GM19238 (cell line): ENCODE data around the gene KCNF1.
A peak's percentile ranks its signal among the peaks of the same experiment; 100 is the strongest.

ENCODE experiments used
- DNase-seq: peaks from one replicate; pipeline ENCODE4 v3.0.0; 2011; ENCODE audit warnings: low spot score; ENCODE audit not compliant: insufficient read length

KCNF1 gene, protein sequence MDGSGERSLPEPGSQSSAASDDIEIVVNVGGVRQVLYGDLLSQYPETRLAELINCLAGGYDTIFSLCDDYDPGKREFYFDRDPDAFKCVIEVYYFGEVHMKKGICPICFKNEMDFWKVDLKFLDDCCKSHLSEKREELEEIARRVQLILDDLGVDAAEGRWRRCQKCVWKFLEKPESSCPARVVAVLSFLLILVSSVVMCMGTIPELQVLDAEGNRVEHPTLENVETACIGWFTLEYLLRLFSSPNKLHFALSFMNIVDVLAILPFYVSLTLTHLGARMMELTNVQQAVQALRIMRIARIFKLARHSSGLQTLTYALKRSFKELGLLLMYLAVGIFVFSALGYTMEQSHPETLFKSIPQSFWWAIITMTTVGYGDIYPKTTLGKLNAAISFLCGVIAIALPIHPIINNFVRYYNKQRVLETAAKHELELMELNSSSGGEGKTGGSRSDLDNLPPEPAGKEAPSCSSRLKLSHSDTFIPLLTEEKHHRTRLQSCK

DNA sequence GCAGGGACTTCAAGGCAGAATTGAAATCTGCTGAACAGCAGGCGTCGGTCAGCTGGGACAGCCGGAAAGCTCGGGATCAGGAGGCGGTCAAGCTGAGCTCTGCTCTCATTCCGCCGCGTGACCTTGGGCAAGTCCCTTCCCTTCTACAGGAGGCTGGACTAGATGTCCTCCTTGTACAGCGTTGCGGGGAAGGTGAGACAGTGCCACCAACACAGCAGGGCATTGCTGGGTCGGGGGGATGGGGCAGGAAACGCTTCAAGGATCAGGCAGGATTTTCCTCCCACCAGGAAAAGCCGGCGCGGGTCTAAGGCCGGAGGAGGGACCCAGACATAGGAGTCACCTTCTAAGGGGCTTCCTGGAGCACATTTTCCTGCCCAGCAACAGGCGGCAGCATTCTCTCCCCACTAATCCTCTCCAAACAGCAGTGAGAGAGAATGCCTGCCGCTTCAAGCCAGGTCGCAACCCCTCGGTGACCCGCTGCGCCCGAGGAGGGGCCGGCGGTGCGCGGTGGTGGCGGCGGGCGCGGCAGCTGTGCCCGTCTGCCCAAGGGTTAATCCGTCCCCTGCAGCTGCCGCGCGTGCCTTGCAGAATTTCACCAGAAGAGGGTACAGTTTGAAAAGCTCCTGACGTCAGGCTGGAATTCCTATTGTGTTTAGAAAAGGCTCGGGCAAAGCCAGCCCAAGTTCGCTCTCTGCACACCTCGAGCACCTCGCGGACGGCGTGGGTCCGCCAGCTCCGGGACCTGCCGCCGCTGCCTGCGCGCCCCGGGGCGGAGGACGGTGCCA lies at the start of gene KCNF1:
Gene KCNF1 (plus strand): TSS at position 644 of the 785 bp plus-strand sequence. CDS start 493 bp downstream, outside the sequence.
- DNase-seq, result no peak

DNA sequence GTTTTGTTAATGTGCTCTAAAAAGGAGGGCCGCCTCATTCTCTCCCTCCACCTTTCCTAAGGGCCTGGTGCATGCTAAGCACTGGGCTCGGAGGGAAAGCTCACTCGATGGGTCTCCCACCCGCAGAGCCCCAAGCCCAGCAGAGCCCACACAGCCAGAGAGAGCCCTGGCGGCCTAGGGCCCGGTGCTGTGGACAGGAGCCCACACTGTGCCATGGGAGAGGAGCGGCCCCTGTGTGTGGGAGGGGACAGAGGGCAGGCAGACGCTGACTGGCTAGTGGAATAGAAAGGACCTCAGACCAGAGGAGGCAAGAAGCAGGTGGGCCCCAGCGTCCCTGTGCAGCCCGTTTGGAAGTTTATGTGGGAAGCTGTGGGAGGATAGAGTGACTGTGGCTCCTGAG lies 49.4 kb upstream of the KCNF1 start:
- DNase-seq, result no peak

DNA sequence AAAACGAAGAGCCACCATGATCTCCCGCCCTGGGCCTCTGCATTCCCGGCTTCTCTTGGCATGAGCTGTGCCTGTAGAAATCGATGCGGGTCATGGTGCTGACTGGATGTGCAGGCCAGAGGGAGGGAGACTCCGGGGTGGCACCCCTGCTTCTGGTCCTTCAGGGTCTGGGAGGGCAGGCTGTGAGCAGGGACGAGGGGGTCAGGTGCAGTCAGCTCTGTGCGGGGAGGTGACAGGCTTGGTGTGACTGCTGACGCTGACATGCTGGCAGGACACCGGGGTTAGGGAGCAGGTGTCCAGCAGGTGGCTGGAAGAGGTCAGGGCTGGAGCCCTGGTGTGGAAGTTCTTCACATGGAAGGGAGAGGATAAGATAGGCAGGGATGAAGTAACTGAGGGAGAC lies 48.7 kb upstream of the KCNF1 start:
- DNase-seq, result no peak

DNA sequence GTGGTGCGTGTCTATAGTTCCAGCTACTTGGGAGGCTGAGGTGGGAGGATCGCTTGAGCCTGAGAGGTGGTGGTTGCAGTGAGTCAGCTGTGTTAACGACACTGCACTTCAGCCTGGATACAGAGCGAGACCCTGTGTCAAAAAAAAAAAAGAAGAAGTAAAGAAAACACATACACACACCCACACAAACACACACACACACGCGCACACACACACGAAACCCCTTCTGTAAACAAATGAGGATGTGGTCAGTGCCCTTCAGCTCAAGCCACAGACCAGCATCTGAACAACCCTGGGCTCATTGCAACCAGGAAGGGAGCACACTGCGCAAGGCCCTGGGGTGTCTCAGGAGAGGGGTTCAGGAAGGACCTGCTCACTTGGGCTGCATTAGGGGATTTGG lies 47.9 kb upstream of the KCNF1 start:
- peak; percentile 39 for DNase-seq

GRCh38 chr2:10864251-10864650 lies 47.5 kb upstream of the KCNF1 start:
- DNase-seq, result no peak

DNA sequence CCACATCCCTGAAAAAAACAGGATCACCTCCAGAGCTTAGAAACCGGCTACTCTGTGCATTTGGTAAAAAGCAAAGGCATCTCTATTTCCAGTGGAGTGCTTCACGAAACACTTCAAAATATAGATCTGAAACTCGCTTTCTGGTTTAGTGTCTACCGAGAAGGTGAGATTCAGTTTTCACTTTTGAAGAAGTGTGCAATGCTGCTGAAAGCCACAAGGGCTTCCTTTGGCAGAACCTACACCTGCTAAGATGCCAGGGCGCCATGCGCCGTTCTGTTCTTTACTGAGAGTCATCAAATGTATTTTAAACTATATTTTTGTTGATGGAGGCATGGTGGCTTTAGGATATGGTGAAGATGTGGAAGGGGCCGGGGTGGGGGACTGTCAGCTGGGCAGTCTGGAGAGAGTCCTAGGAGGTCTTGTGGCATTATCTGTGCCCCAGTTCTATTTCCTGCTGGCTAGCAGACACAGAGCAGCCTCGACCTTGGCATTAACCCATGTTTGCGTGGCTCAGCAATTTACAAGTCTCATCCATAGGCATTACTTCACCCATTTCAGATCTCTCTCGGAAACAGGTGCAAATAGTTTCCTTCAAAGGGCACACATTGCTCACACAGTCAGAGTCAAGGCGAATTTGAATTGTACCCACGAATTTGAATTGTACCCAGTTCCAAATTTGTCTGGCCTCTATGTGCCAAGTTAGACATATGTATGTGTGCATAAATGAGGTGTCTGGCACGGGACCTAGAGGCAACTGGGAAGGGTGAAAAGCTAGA lies 46.7 kb upstream of the KCNF1 start:
- peak; percentile 49 for DNase-seq

DNA sequence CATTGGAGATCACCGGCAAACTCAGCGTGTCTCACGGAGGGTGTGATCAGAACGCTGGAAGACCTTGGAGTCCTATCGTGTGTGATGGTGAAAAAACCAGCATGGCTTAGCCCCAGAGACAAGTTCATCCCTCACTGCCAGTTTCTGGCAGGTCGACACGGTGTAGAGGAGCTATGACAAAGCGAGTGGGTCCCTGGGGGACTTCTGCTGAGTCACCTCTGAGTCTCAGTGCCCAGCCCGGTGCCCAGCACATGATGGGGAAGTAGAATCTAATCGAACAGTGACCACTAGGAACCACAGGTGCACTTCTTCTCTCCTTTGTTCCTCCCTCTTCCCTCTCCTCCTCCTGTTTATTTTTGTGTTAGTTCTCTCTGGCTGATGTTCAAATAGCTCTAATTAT lies 45.9 kb upstream of the KCNF1 start:
- no peak for DNase-seq

- no peak for DNase-seq
Measured at GRCh38 chr2:10867692-10868420, 43.9 kb upstream of the KCNF1 start.

GRCh38 chr2:10868465-10869314 lies 43.0 kb upstream of the KCNF1 start:
- DNase-seq, result no peak

- no peak for DNase-seq
Measured at GRCh38 chr2:10871978-10872377, 39.8 kb upstream of the KCNF1 start.

DNA sequence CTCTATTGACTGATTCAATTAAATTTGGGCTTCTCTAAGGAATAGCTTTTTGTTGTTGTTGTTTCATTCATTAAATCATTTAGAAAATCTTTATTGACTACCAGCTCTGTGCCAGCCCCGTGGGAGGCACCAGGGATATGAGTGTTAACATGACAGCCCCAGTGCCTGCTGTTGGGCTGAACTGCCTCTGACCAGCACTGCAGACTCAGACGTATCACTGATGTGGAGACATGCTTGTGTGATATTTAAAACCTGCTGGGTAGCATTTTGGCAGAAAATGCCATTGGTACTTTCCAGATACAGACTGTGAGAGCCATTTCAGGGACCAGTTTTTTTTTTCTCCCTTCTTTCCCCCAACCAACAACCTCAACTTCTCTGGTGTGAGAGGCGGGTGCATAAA lies 38.6 kb upstream of the KCNF1 start:
- DNase-seq, result no peak

GRCh38 chr2:10873790-10874437 lies 37.8 kb upstream of the KCNF1 start:
- DNase-seq, result no peak

GRCh38 chr2:10875126-10875525 lies 36.6 kb upstream of the KCNF1 start:
- DNase-seq, result no peak

GRCh38 chr2:10876394-10876793 lies 35.3 kb upstream of the KCNF1 start:
- DNase-seq, result no peak

DNA sequence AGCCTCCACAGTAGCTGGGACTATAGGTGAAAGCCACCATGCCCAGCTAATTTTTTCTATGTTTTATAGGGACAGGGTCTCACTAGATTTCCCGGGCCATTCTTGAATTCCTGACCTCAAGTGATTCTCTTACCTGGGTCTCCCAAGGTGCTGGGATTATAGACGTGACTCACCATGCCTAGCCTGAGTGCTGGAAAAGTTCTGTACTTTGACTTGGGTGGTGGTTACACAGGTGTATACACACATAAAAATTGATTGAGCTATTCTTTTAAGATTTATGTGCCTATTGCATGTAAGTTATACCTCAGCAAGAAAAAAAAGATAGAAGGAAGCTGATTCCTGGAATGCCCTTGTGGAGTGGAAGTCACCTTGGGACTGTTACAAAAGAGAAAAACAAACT lies 34.8 kb upstream of the KCNF1 start:
- DNase-seq, result no peak

GRCh38 chr2:10877651-10878111 lies 34.1 kb upstream of the KCNF1 start:
- no peak for DNase-seq

- DNase-seq, result no peak
Measured at GRCh38 chr2:10878268-10878915, 33.3 kb upstream of the KCNF1 start.

DNA sequence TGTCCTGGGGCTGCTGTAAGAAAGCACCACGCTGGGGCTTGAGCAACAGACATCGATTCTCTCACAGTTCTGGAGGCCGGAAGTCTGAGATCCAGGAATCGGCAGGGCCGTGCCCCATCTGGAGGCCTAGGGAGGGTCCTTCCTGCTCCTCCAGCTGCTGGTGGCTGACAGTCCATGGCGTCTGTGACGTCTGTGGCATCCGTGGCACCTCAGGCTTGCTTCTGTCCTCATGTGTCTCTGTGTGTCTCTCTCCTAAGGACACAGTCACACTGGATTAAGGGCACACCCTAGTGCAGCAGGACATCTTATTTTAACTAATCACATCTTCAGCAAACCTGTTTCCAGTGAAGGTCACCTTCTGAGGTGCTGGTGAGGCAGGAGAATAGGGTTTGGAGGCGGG lies 32.6 kb upstream of the KCNF1 start:
- no peak for DNase-seq
